ENCODE data around the gene COG7. TPM values are rescaled to one million over a fixed set of nuclear protein-coding genes. Genes with fewer than 3 reads are reported as not detected.

Gene COG7
- total and polyA plus RNA-seq, 8 donors, result 19.8 to 36.7 (median 31.0) TPM

- H3K27me3 ChIP-seq, result no peaks in the 10 kb centered on the region
- ATAC-seq, result no peak
- DNase-seq, result peak in 1 of 4 donors; percentile 69
Measured at GRCh38 chr16:23379707-23380106, 73.3 kb downstream of the COG7 start.

GRCh38 chr16:23378921-23379320 lies 74.1 kb downstream of the COG7 start:
- TF ChIP-seq, protein P1, sequence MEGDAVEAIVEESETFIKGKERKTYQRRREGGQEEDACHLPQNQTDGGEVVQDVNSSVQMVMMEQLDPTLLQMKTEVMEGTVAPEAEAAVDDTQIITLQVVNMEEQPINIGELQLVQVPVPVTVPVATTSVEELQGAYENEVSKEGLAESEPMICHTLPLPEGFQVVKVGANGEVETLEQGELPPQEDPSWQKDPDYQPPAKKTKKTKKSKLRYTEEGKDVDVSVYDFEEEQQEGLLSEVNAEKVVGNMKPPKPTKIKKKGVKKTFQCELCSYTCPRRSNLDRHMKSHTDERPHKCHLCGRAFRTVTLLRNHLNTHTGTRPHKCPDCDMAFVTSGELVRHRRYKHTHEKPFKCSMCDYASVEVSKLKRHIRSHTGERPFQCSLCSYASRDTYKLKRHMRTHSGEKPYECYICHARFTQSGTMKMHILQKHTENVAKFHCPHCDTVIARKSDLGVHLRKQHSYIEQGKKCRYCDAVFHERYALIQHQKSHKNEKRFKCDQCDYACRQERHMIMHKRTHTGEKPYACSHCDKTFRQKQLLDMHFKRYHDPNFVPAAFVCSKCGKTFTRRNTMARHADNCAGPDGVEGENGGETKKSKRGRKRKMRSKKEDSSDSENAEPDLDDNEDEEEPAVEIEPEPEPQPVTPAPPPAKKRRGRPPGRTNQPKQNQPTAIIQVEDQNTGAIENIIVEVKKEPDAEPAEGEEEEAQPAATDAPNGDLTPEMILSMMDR (IDR thresholded peaks at IDR 0.05), result no peak

More at GRCh38 chr16:23379707-23380106, 73.3 kb downstream of the COG7 start:
- Histone ChIP-seq H3K36me3 (no peaks in the 10 kb centered on the region), H3K4me1 (no peaks in the 10 kb centered on the region), H3K4me3 (no peak overlapping the region), H3K9me3 (no peaks in the 10 kb centered on the region), H3K27ac (no peak overlapping the region)
- TF ChIP-seq, protein P1 (IDR thresholded peaks at IDR 0.05), result no peak
- intact Hi-C loops (cut with DNase I), result no loop called here

GRCh38 chr16:23378256-23378655 lies 74.7 kb downstream of the COG7 start:
- Histone ChIP-seq H3K36me3 (no peaks in the 10 kb centered on the region), H3K9me3 (no peaks in the 10 kb centered on the region), H3K4me1 (no peaks in the 10 kb centered on the region), H3K27me3 (no peaks in the 10 kb centered on the region), H3K27ac (no peak overlapping the region), H3K4me3 (no peak overlapping the region)
- DNase-seq (peak in 1 of 4 donors; percentile 28), ATAC-seq (no peak)
- TF ChIP-seq, protein P1 (IDR thresholded peaks at IDR 0.05), result no peak
- intact Hi-C loops (cut with DNase I), result no loop called here

More at GRCh38 chr16:23378921-23379320, 74.1 kb downstream of the COG7 start:
- H3K9me3 ChIP-seq, result no peaks in the 10 kb centered on the region
- no peaks in the 10 kb centered on the region for H3K36me3 ChIP-seq
- no peak overlapping the region for H3K4me3 ChIP-seq
- no peaks in the 10 kb centered on the region for H3K27me3 ChIP-seq
- ATAC-seq (no peak), DNase-seq (no peak)
- no peak overlapping the region for H3K27ac ChIP-seq
- intact Hi-C loops (cut with DNase I), result no loop called here
- H3K4me1 ChIP-seq, result no peaks in the 10 kb centered on the region

DNA sequence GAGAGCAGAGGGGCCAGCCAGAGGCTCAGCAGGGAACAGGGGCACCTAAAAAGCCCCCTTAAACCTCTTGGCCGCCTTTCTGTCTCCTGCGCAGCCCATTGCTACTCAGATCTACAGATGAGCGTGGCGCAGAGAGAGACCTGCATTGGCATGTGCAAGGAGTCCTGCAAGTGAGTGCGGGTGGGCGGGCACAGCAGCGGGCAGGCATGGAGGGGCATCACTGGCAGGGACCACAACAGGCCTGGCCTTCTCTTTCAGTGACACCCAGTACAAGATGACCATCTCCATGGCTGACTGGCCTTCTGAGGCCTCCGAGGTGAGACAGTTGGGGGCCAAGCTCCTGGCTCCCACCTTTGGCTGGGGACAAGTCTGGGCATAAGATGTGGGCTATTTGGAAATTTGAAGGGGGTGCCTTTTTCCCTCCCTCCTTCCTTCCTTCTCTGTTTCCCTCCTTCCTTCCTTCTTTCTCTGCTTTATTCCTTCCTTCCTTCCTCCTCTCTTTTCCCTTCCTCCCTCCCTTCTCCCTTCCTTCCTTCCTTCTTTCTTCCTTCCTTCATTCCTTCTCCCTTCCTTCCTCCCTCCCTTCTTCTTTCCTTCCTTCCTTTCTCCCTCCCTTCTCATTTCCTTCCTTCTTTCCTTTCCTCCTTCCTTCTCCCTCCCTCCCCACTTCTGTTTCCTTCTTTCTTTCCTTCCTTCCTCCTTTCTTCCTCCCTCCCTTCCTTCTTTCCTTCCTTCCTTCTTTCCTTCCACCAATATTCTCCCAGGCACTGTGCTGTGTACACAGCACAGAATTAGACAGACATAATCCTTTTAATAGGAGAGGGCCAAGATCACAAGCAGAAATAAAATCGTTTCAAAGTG lies 75.7 kb downstream of the COG7 start:
- Histone ChIP-seq H3K27ac (no peak overlapping the region), H3K9me3 (no peaks in the 10 kb centered on the region), H3K4me1 (no peaks in the 10 kb centered on the region), H3K4me3 (no peak overlapping the region), H3K36me3 (no peaks in the 10 kb centered on the region), H3K27me3 (no peaks in the 10 kb centered on the region)
- TF ChIP-seq, protein P1 (IDR thresholded peaks at IDR 0.05), result no peak
- DNase-seq (peak in 1 of 4 donors; percentile 45), ATAC-seq (no peak)
- intact Hi-C loops (cut with DNase I), result no loop called here

- Histone ChIP-seq H3K27me3 (no peaks in the 10 kb centered on the region), H3K27ac (no peak overlapping the region), H3K4me3 (no peak overlapping the region), H3K4me1 (no peaks in the 10 kb centered on the region), H3K36me3 (no peaks in the 10 kb centered on the region), H3K9me3 (no peaks in the 10 kb centered on the region)
- intact Hi-C loops (cut with DNase I), result no loop called here
- TF ChIP-seq, protein P1 (IDR thresholded peaks at IDR 0.05), result no peak
- peak in 1 of 4 donors; percentile 40 for DNase-seq
- ATAC-seq, result no peak
Measured at GRCh38 chr16:23375643-23376042, 77.3 kb downstream of the COG7 start.

Data from left lung (tissue), 10 donors.